Heart left ventricle (tissue), 13 donors: ENCODE data around the gene RHOB.

Experiments
- POLR2A ChIP-seq, 2 donors: fragments of 450-650 bp; IDR thresholded peaks; one replicate each; pipeline ENCODE4 v1.6.1; 2017; ENCODE audit warnings: antibody characterized with exemption in 2 of 2, mild to moderate bottlenecking in 2 of 2, moderate library complexity in 2 of 2
- TF ChIP-seq, protein P1 (sequence below), 12 donors: fragments of 200-600 bp; sonication (generic) in 4 of 12; IDR thresholded peaks; one replicate each; pipeline versions ENCODE4 v1.5.0 to v1.8.0; 2018 to 2022; ENCODE audit warnings: antibody characterized with exemption in 12 of 12, mild to moderate bottlenecking in 5 of 12
- donor health status: ischemic (EF 13 %, LVEDD 7.1; RV severe dilation, severe dysfunction).
- donor health status: DM: no; HTN: yes; CAD: no.
- donor health status: DM: no; HTN: no; CAD: no.
- donor health status: ischemic (EF 25% LVEDD 6.9; RV normal size, moderate dysfunction).
- donor health status: ischemic (EF 25% LVEDD 5.7; RV mildly dilated, moderate dysfunction).
- donor health status: ischemic (EF 35%, LVEDD 5.7; RV mildly dilated, moderate dysfunction).
- donor health status: nonischemic (EF 11% LVEDD 7.7; RV severe dilation, severe dysfunction).
- donor health status: DM: yes; HTN: yes; CAD: no.
- donor health status: PGD.
- donor health status: ischemic (EF 29% LVEDD 5.4; RV normal size, mild dysfunction).
- donor health status: nonischemic (EF 23%, LVEDD 6.1; RV moderate dilation, normal function).

DNA sequence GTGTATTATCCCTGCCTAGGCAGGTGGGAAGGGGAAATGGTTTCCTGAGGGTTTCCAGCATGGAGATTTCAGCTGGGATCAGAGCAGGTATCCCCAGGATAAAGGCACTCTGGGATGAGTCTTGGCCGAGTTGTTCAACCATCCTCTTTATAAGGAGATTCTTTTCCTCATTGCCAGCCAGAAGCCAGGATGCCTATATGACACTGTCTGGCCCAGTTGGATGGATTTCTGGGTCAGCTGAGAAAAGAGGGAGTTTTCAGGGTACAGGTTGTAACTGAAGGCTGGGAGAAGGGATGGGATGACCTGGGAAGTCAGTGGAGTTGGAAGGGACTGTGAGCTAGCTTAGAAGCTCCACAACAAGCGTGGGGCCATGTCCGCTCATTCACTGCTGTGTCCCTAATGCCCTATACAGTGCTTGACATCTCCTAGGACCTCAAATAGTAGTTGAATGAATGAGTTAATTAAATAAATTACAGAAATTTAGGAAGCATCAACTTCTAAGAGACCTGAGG is 8.3 kb downstream of the RHOB start:
- TF ChIP-seq, protein P1, sequence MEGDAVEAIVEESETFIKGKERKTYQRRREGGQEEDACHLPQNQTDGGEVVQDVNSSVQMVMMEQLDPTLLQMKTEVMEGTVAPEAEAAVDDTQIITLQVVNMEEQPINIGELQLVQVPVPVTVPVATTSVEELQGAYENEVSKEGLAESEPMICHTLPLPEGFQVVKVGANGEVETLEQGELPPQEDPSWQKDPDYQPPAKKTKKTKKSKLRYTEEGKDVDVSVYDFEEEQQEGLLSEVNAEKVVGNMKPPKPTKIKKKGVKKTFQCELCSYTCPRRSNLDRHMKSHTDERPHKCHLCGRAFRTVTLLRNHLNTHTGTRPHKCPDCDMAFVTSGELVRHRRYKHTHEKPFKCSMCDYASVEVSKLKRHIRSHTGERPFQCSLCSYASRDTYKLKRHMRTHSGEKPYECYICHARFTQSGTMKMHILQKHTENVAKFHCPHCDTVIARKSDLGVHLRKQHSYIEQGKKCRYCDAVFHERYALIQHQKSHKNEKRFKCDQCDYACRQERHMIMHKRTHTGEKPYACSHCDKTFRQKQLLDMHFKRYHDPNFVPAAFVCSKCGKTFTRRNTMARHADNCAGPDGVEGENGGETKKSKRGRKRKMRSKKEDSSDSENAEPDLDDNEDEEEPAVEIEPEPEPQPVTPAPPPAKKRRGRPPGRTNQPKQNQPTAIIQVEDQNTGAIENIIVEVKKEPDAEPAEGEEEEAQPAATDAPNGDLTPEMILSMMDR (IDR thresholded peaks at IDR 0.05): no peak
- TF ChIP-seq POLR2A (IDR thresholded peaks at IDR 0.05): no peak
